K562 (cell line): ENCODE data around the gene SCGB1C2.

Source experiments
- CTCF ChIP-seq, 3 experiments: IDR thresholded peaks in 2 of 3; conservative IDR thresholded peaks in 1 of 3; 2 replicates each; pipeline ENCODE4 v1.5.1; 2011 to 2012; ENCODE audit warnings: low read length in 3 of 3, mild to moderate bottlenecking in 3 of 3, control low read depth in 2 of 3, improper control_type of control experiment in 1 of 3, inconsistent platforms in 1 of 3, low read depth in 1 of 3, mixed read lengths in 1 of 3, moderate library complexity in 1 of 3; ENCODE audit not compliant: insufficient read depth in 2 of 3
- DPF2 ChIP-seq: fragments of 450-650 bp; IDR thresholded peaks from 2 replicates; pipeline ENCODE4 v1.6.1; 2016
- E2F6 ChIP-seq, 2 experiments: IDR thresholded peaks; 2 replicates each; pipeline ENCODE4 v1.6.1; 2011; ENCODE audit warnings: borderline replicate concordance in 1 of 2, control low read depth in 1 of 2, low read depth in 1 of 2, low read length in 1 of 2, mild to moderate bottlenecking in 1 of 2, mixed read lengths in 1 of 2, moderate library complexity in 1 of 2; ENCODE audit not compliant: insufficient read depth in 1 of 2, insufficient read length in 1 of 2, poor library complexity in 1 of 2, severe bottlenecking in 1 of 2; ENCODE audit errors: extremely low read depth in 1 of 2
- MAFK ChIP-seq: IDR thresholded peaks from 2 replicates; pipeline ENCODE4 v1.6.1; 2011; ENCODE audit warnings: low read length, improper control_type of control experiment

GRCh38 chr17:171871-172270 is 34.5 kb downstream of the SCGB1C2 start:
- TF ChIP-seq E2F6 (IDR thresholded peaks at IDR 0.05; ENCODE audit: borderline replicate concordance in 1 of 2, extremely low read depth in 1 of 2, insufficient read depth in 1 of 2, insufficient read length in 1 of 2, low read depth in 1 of 2, low read length in 1 of 2, poor library complexity in 1 of 2, severe bottlenecking in 1 of 2) (no peak), CTCF (IDR thresholded peaks at IDR 0.05 in 2 of 3, conservative IDR thresholded peaks at IDR 0.05 in 1 of 3; ENCODE audit: insufficient read depth in 2 of 3, low read depth in 1 of 3, low read length in 3 of 3) (no peak), MAFK (no peak), DPF2 (no peak)
